Right atrium auricular region (tissue), 2 donors: Measurements from ENCODE around the gene ETV5. TPM values are rescaled to one million over a fixed set of nuclear protein-coding genes. Genes with fewer than 3 reads are reported as not detected.

ENCODE experiments used
- DNase-seq: peaks from one replicate; pipeline ENCODE4 v3.0.0-alpha.2; 2019; ENCODE audit warnings: low spot score
- H3K27ac ChIP-seq, 2 donors: fragments of 200-600 bp; sonication (generic); 1 replicate in 1 of 2; 2 replicates in 1 of 2; pipeline ENCODE4 v1.5.1; 2016 to 2019
- H3K27me3 ChIP-seq, 2 donors: fragments of 200-600 bp; sonication (generic); one replicate each; pipeline versions ENCODE4 v1.5.1 to v1.6.0; 2017 to 2019
- H3K36me3 ChIP-seq: fragments of 200-600 bp; sonication (generic); one replicate; pipeline ENCODE4 v1.5.1; 2016
- H3K4me1 ChIP-seq, 2 donors: fragments of 200-600 bp; sonication (generic); one replicate each; pipeline versions ENCODE4 v1.5.1 to v1.6.0; 2017 to 2019
- H3K4me3 ChIP-seq, 2 donors: fragments of 200-600 bp; sonication (generic); 1 replicate in 1 of 2; 2 replicates in 1 of 2; pipeline ENCODE4 v1.5.1; 2017 to 2019; ENCODE audit warnings: mild to moderate bottlenecking in 1 of 2, moderate library complexity in 1 of 2
- H3K9me3 ChIP-seq, 2 donors: fragments of 200-600 bp; sonication (generic); one replicate each; pipeline ENCODE4 v1.5.1; 2019
- CTCF ChIP-seq, 2 donors: fragments of 200-600 bp; sonication (generic); IDR thresholded peaks; one replicate each; pipeline ENCODE4 v1.5.1; 2019; ENCODE audit warnings: antibody characterized with exemption in 2 of 2
- total RNA-seq, 2 donors: library from RNA; depleted of rRNA; stranded (reverse); fragments of >200 nt; gene quantifications; one replicate each; pipeline ENCODE4 v1.1.0, GENCODE V29; 2016

The ETV5 gene
- total RNA-seq, 2 donors from 2014 or later: 22.8 to 28.7 TPM

GRCh38 chr3:186079925-186080324 lies 29.0 kb downstream of the ETV5 start:
- Histone ChIP-seq H3K4me3 (no peak overlapping the region), H3K36me3 (peaks cover 26% of the 10 kb centered on the region), H3K27me3 (no peaks in the 10 kb centered on the region), H3K27ac (no peak overlapping the region), H3K9me3 (peaks cover 0 to 2% of the 10 kb centered on the region in 2 donors), H3K4me1 (no peaks in the 10 kb centered on the region)
- TF ChIP-seq CTCF (IDR thresholded peaks at IDR 0.05): no peak
- no peak for DNase-seq

- Histone ChIP-seq H3K9me3 (peaks cover 0 to 5% of the 10 kb centered on the region in 2 donors), H3K27me3 (no peaks in the 10 kb centered on the region), H3K4me3 (no peak overlapping the region), H3K36me3 (peaks cover 26% of the 10 kb centered on the region), H3K27ac (no peak overlapping the region), H3K4me1 (no peaks in the 10 kb centered on the region)
- DNase-seq: no peak
- no peak for TF ChIP-seq CTCF (IDR thresholded peaks at IDR 0.05)
Observed at GRCh38 chr3:186077466-186077865, 31.4 kb downstream of the ETV5 start.

GRCh38 chr3:186075931-186076567 lies 32.8 kb downstream of the ETV5 start:
- no peak for TF ChIP-seq CTCF (IDR thresholded peaks at IDR 0.05)
- H3K4me3 ChIP-seq: no peak overlapping the region
- peaks cover 0 to 5% of the 10 kb centered on the region in 2 donors for H3K9me3 ChIP-seq

GRCh38 chr3:186075489-186075888 lies 33.4 kb downstream of the ETV5 start:
- H3K27ac ChIP-seq: no peak overlapping the region
- DNase-seq: no peak
- H3K27me3 ChIP-seq: no peaks in the 10 kb centered on the region
- H3K9me3 ChIP-seq: peaks cover 0 to 5% of the 10 kb centered on the region in 2 donors
- TF ChIP-seq CTCF (IDR thresholded peaks at IDR 0.05): no peak
- H3K4me1 ChIP-seq: no peaks in the 10 kb centered on the region
- H3K36me3 ChIP-seq: peaks cover 22% of the 10 kb centered on the region
- no peak overlapping the region for H3K4me3 ChIP-seq

More at GRCh38 chr3:186075931-186076567, 32.8 kb downstream of the ETV5 start:
- H3K36me3 ChIP-seq: peaks cover 26% of the 10 kb centered on the region
- no peaks in the 10 kb centered on the region for H3K4me1 ChIP-seq
- H3K27me3 ChIP-seq: no peaks in the 10 kb centered on the region
- H3K27ac ChIP-seq: no peak overlapping the region
- DNase-seq: no peak

- no peaks in the 10 kb centered on the region for H3K27me3 ChIP-seq
- DNase-seq: no peak
- TF ChIP-seq CTCF (IDR thresholded peaks at IDR 0.05): no peak
- no peak overlapping the region for H3K4me3 ChIP-seq
- peaks cover 0 to 5% of the 10 kb centered on the region in 2 donors for H3K9me3 ChIP-seq
- peaks cover 5% of the 10 kb centered on the region for H3K36me3 ChIP-seq
- no peaks in the 10 kb centered on the region for H3K4me1 ChIP-seq
- H3K27ac ChIP-seq: no peak overlapping the region
Observed at GRCh38 chr3:186073641-186074040, 35.2 kb downstream of the ETV5 start.

GRCh38 chr3:186070996-186071395 lies 37.9 kb downstream of the ETV5 start:
- no peak overlapping the region for H3K4me3 ChIP-seq
- no peaks in the 10 kb centered on the region for H3K4me1 ChIP-seq
- no peak for TF ChIP-seq CTCF (IDR thresholded peaks at IDR 0.05)
- no peaks in the 10 kb centered on the region for H3K36me3 ChIP-seq
- no peaks in the 10 kb centered on the region for H3K27me3 ChIP-seq
- H3K9me3 ChIP-seq: peaks cover 0 to 5% of the 10 kb centered on the region in 2 donors
- no peak for DNase-seq
- no peak overlapping the region for H3K27ac ChIP-seq
